WTC11 (cell line): Measurements from ENCODE around the gene SLC2A6. TPM values are rescaled to one million over a fixed set of nuclear protein-coding genes. Genes with fewer than 3 reads are reported as not detected.

Source experiments
- ATAC-seq: fragments of 200-7000 bp; cut with Tn5 transposase; 2 replicates; pipeline ENCODE4 v1.10.0; 2021; ENCODE audit warnings: mild to moderate bottlenecking, moderate library complexity
- CTCF ChIA-PET: fragments of 300-600 bp; sonication (Branson Sonifier 250); formaldehyde crosslinking; loops from one replicate; lab custom pipeline; 2021; ENCODE audit warnings: antibody characterized with exemption; lab: Charles Lee
- POLR2A ChIA-PET: fragments of 350-600 bp; sonication (Branson Sonifier 250); formaldehyde crosslinking; loops from one replicate; lab custom pipeline; 2021; ENCODE audit warnings: antibody characterized with exemption; lab: Charles Lee
- DNase-seq: peaks from one replicate; pipeline ENCODE4 v3.0.0; 2021; ENCODE audit warnings: low spot score
- H3K27ac Mint-ChIP-seq: 2 replicates; pipeline ENCODE4 v1.8.0; 2021; ENCODE audit warnings: mixed read lengths
- H3K27me3 Mint-ChIP-seq: 2 replicates; pipeline ENCODE4 v1.8.0; 2021; ENCODE audit warnings: low read depth, mild to moderate bottlenecking, moderate library complexity, mixed read lengths
- H3K36me3 Mint-ChIP-seq: 2 replicates; pipeline ENCODE4 v1.8.0; 2021; ENCODE audit warnings: mixed read lengths
- H3K4me1 Mint-ChIP-seq: 2 replicates; pipeline ENCODE4 v1.8.0; 2022; ENCODE audit warnings: mixed read lengths
- H3K4me3 Mint-ChIP-seq: 2 replicates; pipeline ENCODE4 v1.8.0; 2021; ENCODE audit warnings: mild to moderate bottlenecking, moderate library complexity, mixed read lengths
- H3K9me3 Mint-ChIP-seq: 2 replicates; pipeline ENCODE4 v1.8.0; 2021; ENCODE audit warnings: mixed read lengths
- CBFB ChIP-seq: sonication (generic); formaldehyde crosslinking; IDR thresholded peaks from 2 replicates; pipeline ENCODE4 v1.8.1; 2022; ENCODE audit warnings: mild to moderate bottlenecking, low read depth, missing genetic modification reagents
- CREM ChIP-seq: sonication (generic); formaldehyde crosslinking; IDR thresholded peaks from 2 replicates; pipeline ENCODE4 v1.8.1; 2022; ENCODE audit warnings: mild to moderate bottlenecking, missing genetic modification reagents, moderate library complexity
- ESRRA ChIP-seq: sonication (generic); formaldehyde crosslinking; IDR thresholded peaks from 2 replicates; pipeline ENCODE4 v1.8.1; 2022; ENCODE audit warnings: mild to moderate bottlenecking, missing genetic modification reagents, borderline replicate concordance
- FOXJ3 ChIP-seq: sonication (generic); formaldehyde crosslinking; IDR thresholded peaks from 2 replicates; pipeline ENCODE4 v1.9.0; 2021; ENCODE audit warnings: missing genetic modification reagents, mild to moderate bottlenecking, borderline replicate concordance
- FOXP1 ChIP-seq: sonication (generic); formaldehyde crosslinking; IDR thresholded peaks from 2 replicates; pipeline ENCODE4 v1.8.0; 2022; ENCODE audit warnings: missing genetic modification reagents, mild to moderate bottlenecking, moderate library complexity, borderline replicate concordance
- GABPB1 ChIP-seq: sonication (generic); formaldehyde crosslinking; IDR thresholded peaks from 2 replicates; pipeline ENCODE4 v1.8.1; 2023; ENCODE audit warnings: mild to moderate bottlenecking, missing genetic modification reagents
- GRHL2 ChIP-seq: fragments of 250-450 bp; sonication (Bioruptor Pico); IDR thresholded peaks from 2 replicates; pipeline ENCODE4 v1.8.0; 2022; ENCODE audit warnings: mild to moderate bottlenecking, moderate library complexity; ENCODE audit not compliant: insufficient replicate concordance, severe bottlenecking
- JUN ChIP-seq: sonication (generic); formaldehyde crosslinking; IDR thresholded peaks from 2 replicates; pipeline ENCODE4 v1.8.0; 2023; ENCODE audit warnings: mild to moderate bottlenecking, missing genetic modification reagents
- KAT7 ChIP-seq: sonication (generic); formaldehyde crosslinking; IDR thresholded peaks from 2 replicates; pipeline ENCODE4 v1.8.1; 2023; ENCODE audit warnings: missing genetic modification reagents, mild to moderate bottlenecking, borderline replicate concordance
- NFE2L1 ChIP-seq: sonication (generic); formaldehyde crosslinking; IDR thresholded peaks from 2 replicates; pipeline ENCODE4 v1.8.1; 2023; ENCODE audit warnings: missing genetic modification reagents
- NFYB ChIP-seq: sonication (generic); formaldehyde crosslinking; conservative IDR thresholded peaks from 2 replicates; pipeline ENCODE4 v1.8.0; 2022; ENCODE audit warnings: low read depth, missing genetic modification reagents
- NR2C2 ChIP-seq: sonication (generic); formaldehyde crosslinking; IDR thresholded peaks from 2 replicates; pipeline ENCODE4 v1.8.0; 2022; ENCODE audit warnings: mild to moderate bottlenecking, missing genetic modification reagents
- NR3C1 ChIP-seq: sonication (generic); formaldehyde crosslinking; conservative IDR thresholded peaks from 2 replicates; pipeline ENCODE4 v1.8.1; 2023; ENCODE audit warnings: low read depth, mild to moderate bottlenecking, missing genetic modification reagents
- ZNF416 ChIP-seq: fragments of 250-450 bp; sonication (Bioruptor Pico); IDR thresholded peaks from 2 replicates; pipeline ENCODE4 v1.9.0; 2021; ENCODE audit warnings: mild to moderate bottlenecking, inconsistent platforms
- total RNA-seq: library from RNA; stranded (reverse); gene quantifications from 3 replicates; pipeline ENCODE4 v1.2.3, GENCODE V29; 2021
- TF ChIP-seq, protein P1 (sequence below): sonication (generic); formaldehyde crosslinking; IDR thresholded peaks from 2 replicates; pipeline ENCODE4 v1.8.1; 2022; ENCODE audit warnings: mild to moderate bottlenecking, missing genetic modification reagents, moderate library complexity, borderline replicate concordance
- TF ChIP-seq, protein P2 (sequence below): sonication (generic); formaldehyde crosslinking; IDR thresholded peaks from 2 replicates; pipeline ENCODE4 v1.8.1; 2022; ENCODE audit warnings: mild to moderate bottlenecking, moderate library complexity, missing genetic modification reagents
- TF ChIP-seq, protein P3 (sequence below): sonication (generic); formaldehyde crosslinking; IDR thresholded peaks from 2 replicates; pipeline ENCODE4 v1.8.0; 2023; ENCODE audit warnings: missing genetic modification reagents
- TF ChIP-seq, protein P4 (sequence below): sonication (generic); formaldehyde crosslinking; IDR thresholded peaks from 2 replicates; pipeline ENCODE4 v1.8.1; 2023; ENCODE audit warnings: mild to moderate bottlenecking, missing genetic modification reagents
- TF ChIP-seq, protein P5 (sequence below): sonication (generic); formaldehyde crosslinking; IDR thresholded peaks from 2 replicates; pipeline ENCODE4 v1.8.0; 2022; ENCODE audit warnings: mild to moderate bottlenecking, missing genetic modification reagents
- TF ChIP-seq, protein P6 (sequence below): sonication (generic); formaldehyde crosslinking; IDR thresholded peaks from 2 replicates; pipeline ENCODE4 v1.8.1; 2022; ENCODE audit warnings: low read depth, mild to moderate bottlenecking, moderate library complexity, missing genetic modification reagents, borderline replicate concordance
- TF ChIP-seq, protein P7 (sequence below): sonication (generic); formaldehyde crosslinking; conservative IDR thresholded peaks from 2 replicates; pipeline ENCODE4 v1.8.1; 2023; ENCODE audit warnings: mild to moderate bottlenecking, low read depth, missing genetic modification reagents, moderate library complexity
- TF ChIP-seq, protein P8 (sequence below): sonication (generic); formaldehyde crosslinking; IDR thresholded peaks from 2 replicates; pipeline ENCODE4 v1.8.1; 2023; ENCODE audit warnings: mild to moderate bottlenecking, missing genetic modification reagents

The SLC2A6 gene
- total RNA-seq, 1 experiment from 2014 or later: 16.6 TPM

DNA sequence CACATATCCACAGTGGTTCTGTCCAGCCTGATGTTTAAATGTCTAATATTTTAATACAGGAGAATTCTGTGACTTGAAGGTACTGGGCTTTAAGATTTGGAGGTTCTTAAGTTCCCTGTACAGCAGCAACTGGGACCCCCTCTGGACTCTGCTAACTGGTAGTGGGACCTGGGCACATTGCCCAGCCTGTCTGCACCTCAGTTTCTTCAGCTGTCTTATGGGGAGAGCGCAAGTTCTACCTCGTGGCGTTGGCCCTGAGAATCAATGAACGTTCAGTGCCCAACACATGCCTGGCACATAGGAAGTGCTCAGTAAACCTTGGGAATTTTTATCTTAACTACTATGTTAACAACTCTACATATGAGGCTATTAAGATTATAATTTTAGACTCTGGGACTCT lies 1.4 kb downstream of the SLC2A6 start (continued):
- TF ChIP-seq, protein P1, sequence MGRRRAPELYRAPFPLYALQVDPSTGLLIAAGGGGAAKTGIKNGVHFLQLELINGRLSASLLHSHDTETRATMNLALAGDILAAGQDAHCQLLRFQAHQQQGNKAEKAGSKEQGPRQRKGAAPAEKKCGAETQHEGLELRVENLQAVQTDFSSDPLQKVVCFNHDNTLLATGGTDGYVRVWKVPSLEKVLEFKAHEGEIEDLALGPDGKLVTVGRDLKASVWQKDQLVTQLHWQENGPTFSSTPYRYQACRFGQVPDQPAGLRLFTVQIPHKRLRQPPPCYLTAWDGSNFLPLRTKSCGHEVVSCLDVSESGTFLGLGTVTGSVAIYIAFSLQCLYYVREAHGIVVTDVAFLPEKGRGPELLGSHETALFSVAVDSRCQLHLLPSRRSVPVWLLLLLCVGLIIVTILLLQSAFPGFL: no peak
- TF ChIP-seq NFE2L1 (CRISPR knock-in tag): no peak
- TF ChIP-seq KAT7 (CRISPR knock-in tag): no peak
- no peak for TF ChIP-seq NR2C2 (CRISPR knock-in tag)
- TF ChIP-seq, protein P2, sequence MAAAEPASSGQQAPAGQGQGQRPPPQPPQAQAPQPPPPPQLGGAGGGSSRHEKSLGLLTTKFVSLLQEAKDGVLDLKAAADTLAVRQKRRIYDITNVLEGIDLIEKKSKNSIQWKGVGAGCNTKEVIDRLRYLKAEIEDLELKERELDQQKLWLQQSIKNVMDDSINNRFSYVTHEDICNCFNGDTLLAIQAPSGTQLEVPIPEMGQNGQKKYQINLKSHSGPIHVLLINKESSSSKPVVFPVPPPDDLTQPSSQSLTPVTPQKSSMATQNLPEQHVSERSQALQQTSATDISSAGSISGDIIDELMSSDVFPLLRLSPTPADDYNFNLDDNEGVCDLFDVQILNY: no peak
- TF ChIP-seq, protein P3, sequence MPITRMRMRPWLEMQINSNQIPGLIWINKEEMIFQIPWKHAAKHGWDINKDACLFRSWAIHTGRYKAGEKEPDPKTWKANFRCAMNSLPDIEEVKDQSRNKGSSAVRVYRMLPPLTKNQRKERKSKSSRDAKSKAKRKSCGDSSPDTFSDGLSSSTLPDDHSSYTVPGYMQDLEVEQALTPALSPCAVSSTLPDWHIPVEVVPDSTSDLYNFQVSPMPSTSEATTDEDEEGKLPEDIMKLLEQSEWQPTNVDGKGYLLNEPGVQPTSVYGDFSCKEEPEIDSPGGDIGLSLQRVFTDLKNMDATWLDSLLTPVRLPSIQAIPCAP (CRISPR knock-in tag): no peak
- no peak for TF ChIP-seq GABPB1 (CRISPR knock-in tag)
- TF ChIP-seq, protein P4, sequence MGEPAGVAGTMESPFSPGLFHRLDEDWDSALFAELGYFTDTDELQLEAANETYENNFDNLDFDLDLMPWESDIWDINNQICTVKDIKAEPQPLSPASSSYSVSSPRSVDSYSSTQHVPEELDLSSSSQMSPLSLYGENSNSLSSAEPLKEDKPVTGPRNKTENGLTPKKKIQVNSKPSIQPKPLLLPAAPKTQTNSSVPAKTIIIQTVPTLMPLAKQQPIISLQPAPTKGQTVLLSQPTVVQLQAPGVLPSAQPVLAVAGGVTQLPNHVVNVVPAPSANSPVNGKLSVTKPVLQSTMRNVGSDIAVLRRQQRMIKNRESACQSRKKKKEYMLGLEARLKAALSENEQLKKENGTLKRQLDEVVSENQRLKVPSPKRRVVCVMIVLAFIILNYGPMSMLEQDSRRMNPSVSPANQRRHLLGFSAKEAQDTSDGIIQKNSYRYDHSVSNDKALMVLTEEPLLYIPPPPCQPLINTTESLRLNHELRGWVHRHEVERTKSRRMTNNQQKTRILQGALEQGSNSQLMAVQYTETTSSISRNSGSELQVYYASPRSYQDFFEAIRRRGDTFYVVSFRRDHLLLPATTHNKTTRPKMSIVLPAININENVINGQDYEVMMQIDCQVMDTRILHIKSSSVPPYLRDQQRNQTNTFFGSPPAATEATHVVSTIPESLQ: no peak

DNA sequence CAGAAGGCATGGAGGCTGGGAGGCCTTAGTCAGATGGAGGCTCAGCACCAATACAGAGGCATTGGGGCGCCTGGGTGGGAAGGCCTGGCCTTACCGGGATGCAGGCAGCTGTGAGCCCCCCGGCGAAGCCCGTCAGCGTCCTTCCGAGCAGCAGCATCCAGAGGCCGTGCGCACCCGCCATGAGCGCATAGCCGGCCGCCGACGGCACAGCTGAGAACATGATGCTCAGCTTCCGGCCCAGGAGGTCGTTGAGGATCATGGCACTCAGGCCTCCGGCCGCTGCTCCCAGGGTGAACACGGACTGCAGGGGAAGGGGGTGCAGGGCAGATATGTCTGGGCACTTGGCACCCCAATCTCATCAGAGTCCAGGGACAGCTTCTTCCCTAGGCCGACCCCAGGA lies 2.0 kb downstream of the SLC2A6 start:
- CTCF ChIA-PET: interaction anchor here (2.0 kb wide), 1 partner anchor 10 kb away, joined by 6 read pairs; no protein-coding TSS in a partner anchor
- no peak for ATAC-seq
- H3K4me3 Mint-ChIP-seq: no peak overlapping the region
- no peak for DNase-seq
- no peaks in the 10 kb centered on the region for H3K9me3 Mint-ChIP-seq
- H3K36me3 Mint-ChIP-seq: peaks cover 3% of the 10 kb centered on the region; the same call in 1 of the 2 replicates
- H3K27me3 Mint-ChIP-seq: peaks cover 3% of the 10 kb centered on the region; the same call in 1 of the 2 replicates
- POLR2A ChIA-PET: no interaction called here
- peaks cover 13% of the 10 kb centered on the region for H3K4me1 Mint-ChIP-seq
- H3K27ac Mint-ChIP-seq: no peak overlapping the region
- TF ChIP-seq, protein P5, sequence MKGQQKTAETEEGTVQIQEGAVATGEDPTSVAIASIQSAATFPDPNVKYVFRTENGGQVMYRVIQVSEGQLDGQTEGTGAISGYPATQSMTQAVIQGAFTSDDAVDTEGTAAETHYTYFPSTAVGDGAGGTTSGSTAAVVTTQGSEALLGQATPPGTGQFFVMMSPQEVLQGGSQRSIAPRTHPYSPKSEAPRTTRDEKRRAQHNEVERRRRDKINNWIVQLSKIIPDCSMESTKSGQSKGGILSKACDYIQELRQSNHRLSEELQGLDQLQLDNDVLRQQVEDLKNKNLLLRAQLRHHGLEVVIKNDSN (CRISPR knock-in tag): no peak
- TF ChIP-seq NFYB (CRISPR knock-in tag): no peak
- no peak for TF ChIP-seq CREM
- TF ChIP-seq JUN (CRISPR knock-in tag): no peak
- TF ChIP-seq NR2C2 (CRISPR knock-in tag): no peak
- TF ChIP-seq ESRRA (CRISPR knock-in tag): no peak
- no peak for TF ChIP-seq CBFB (CRISPR knock-in tag)
- TF ChIP-seq, protein P6, sequence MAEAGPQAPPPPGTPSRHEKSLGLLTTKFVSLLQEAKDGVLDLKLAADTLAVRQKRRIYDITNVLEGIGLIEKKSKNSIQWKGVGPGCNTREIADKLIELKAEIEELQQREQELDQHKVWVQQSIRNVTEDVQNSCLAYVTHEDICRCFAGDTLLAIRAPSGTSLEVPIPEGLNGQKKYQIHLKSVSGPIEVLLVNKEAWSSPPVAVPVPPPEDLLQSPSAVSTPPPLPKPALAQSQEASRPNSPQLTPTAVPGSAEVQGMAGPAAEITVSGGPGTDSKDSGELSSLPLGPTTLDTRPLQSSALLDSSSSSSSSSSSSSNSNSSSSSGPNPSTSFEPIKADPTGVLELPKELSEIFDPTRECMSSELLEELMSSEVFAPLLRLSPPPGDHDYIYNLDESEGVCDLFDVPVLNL (CRISPR knock-in tag): no peak
- TF ChIP-seq, protein P4: no peak
- no peak for TF ChIP-seq KAT7 (CRISPR knock-in tag)
- TF ChIP-seq FOXP1 (CRISPR knock-in tag): no peak
- no peak for TF ChIP-seq ZNF416 (CRISPR knock-in tag)
- no peak for TF ChIP-seq GABPB1 (CRISPR knock-in tag)
- TF ChIP-seq NR3C1 (CRISPR knock-in tag): no peak
- no peak for TF ChIP-seq GRHL2 (CRISPR knock-in tag)
- TF ChIP-seq, protein P7, sequence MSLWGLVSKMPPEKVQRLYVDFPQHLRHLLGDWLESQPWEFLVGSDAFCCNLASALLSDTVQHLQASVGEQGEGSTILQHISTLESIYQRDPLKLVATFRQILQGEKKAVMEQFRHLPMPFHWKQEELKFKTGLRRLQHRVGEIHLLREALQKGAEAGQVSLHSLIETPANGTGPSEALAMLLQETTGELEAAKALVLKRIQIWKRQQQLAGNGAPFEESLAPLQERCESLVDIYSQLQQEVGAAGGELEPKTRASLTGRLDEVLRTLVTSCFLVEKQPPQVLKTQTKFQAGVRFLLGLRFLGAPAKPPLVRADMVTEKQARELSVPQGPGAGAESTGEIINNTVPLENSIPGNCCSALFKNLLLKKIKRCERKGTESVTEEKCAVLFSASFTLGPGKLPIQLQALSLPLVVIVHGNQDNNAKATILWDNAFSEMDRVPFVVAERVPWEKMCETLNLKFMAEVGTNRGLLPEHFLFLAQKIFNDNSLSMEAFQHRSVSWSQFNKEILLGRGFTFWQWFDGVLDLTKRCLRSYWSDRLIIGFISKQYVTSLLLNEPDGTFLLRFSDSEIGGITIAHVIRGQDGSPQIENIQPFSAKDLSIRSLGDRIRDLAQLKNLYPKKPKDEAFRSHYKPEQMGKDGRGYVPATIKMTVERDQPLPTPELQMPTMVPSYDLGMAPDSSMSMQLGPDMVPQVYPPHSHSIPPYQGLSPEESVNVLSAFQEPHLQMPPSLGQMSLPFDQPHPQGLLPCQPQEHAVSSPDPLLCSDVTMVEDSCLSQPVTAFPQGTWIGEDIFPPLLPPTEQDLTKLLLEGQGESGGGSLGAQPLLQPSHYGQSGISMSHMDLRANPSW: no peak
- TF ChIP-seq, protein P8, sequence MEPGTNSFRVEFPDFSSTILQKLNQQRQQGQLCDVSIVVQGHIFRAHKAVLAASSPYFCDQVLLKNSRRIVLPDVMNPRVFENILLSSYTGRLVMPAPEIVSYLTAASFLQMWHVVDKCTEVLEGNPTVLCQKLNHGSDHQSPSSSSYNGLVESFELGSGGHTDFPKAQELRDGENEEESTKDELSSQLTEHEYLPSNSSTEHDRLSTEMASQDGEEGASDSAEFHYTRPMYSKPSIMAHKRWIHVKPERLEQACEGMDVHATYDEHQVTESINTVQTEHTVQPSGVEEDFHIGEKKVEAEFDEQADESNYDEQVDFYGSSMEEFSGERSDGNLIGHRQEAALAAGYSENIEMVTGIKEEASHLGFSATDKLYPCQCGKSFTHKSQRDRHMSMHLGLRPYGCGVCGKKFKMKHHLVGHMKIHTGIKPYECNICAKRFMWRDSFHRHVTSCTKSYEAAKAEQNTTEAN: no peak
- TF ChIP-seq FOXJ3 (CRISPR knock-in tag): no peak
